ENCODE results near the gene EHD4.

Gene EHD4

GRCh38 chr15:41871175-41871905, 101.0 kb downstream of the EHD4 start (continued):
- no peak for TF ChIP-seq PRDM2 (tag by site-specific recombination; IDR thresholded peaks at IDR 0.05; ENCODE audit: borderline replicate concordance)
- no peak for TF ChIP-seq AEBP2 (tag by site-specific recombination; IDR thresholded peaks at IDR 0.05; ENCODE audit: borderline replicate concordance)
- no peak for TF ChIP-seq HIC1 (tag by site-specific recombination; IDR thresholded peaks at IDR 0.05)
- TF ChIP-seq ZIC2 (tag by site-specific recombination; IDR thresholded peaks at IDR 0.05) = peak; percentile 69
- no peak for TF ChIP-seq ZNF677 (tag by site-specific recombination; IDR thresholded peaks at IDR 0.05)

- CTCF ChIA-PET = no interaction called here
- POLR2A ChIA-PET = no interaction called here
- TF ChIP-seq ZNF138 (tag by site-specific recombination; IDR thresholded peaks at IDR 0.05; ENCODE audit: borderline replicate concordance) (no peak), SCRT1 (tag by site-specific recombination; IDR thresholded peaks at IDR 0.05; ENCODE audit: borderline replicate concordance) (no peak), ZNF311 (tag by site-specific recombination; IDR thresholded peaks at IDR 0.05; ENCODE audit: borderline replicate concordance) (no peak), ZNF645 (tag by site-specific recombination; IDR thresholded peaks at IDR 0.05) (no peak), KLF9 (tag by site-specific recombination; IDR thresholded peaks at IDR 0.05; ENCODE audit: low read depth) (no peak)
- Histone ChIP-seq H3K36me3 (ENCODE audit: control insufficient read depth in 2 of 2, insufficient read depth in 1 of 2, low read length in 2 of 2) (no peaks in the 10 kb centered on the region), H3K4me3 (ENCODE audit: low read depth, low read length) (no peak overlapping the region), H3K9me3 (ENCODE audit: control insufficient read depth, insufficient read depth, low read depth, low read length) (no peaks in the 10 kb centered on the region), H3K27ac (ENCODE audit: extremely low read depth, low read depth, low read length) (no peak overlapping the region), H3K4me1 (ENCODE audit: control insufficient read depth, insufficient read depth, low read length) (no peaks in the 10 kb centered on the region)
Observed at GRCh38 chr15:41870689-41871081, 101.7 kb downstream of the EHD4 start.

Data from HEK293 (cell line).